ENCODE data around the gene CYB5D1.
"Not testable (repeated sequence)": the region's sequence is repeated elsewhere in the genome, so short reads cannot be mapped to it uniquely, and the experiment has no call there.

CYB5D1 gene

DNA sequence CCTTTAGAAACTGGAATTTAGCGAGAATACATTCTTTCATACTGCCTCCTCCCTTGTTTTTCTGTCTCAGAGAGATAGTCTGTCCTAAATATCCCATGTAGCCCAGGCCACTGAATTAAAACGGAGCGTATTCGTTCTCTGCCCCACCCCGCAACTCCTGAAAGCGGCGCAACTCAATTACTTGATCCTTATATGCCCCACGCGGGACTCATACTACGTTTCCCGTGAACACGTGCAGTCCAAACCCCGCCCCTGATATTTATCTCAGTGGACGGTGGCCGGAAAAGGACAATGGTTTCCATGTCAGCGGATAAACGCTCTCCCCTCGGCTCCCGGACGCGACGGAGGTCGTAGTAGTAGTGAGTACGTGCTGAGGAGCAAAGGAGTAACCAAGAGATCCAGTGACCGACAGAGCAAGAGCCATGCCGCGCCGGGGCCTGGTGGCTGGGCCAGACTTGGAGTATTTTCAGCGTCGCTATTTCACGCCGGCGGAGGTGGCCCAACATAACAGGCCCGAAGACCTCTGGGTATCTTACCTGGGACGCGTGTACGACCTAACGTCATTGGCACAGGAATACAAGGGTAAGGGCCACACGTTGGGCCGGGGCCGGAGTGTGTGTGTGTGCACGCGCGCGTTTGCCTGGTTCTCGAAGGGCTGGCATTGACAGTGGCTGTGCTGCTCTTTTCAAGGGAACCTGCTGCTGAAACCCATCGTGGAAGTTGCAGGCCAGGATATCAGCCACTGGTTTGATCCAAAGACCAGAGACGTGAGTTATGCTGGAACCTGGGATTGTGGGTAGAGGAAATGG is at the start of gene CYB5D1:
Gene CYB5D1 (plus strand): TSS at position 291 of the 809 bp plus-strand sequence. CDS start 132 bp downstream, at position 423.
- DNase-seq, result peak; percentile 88

DNA sequence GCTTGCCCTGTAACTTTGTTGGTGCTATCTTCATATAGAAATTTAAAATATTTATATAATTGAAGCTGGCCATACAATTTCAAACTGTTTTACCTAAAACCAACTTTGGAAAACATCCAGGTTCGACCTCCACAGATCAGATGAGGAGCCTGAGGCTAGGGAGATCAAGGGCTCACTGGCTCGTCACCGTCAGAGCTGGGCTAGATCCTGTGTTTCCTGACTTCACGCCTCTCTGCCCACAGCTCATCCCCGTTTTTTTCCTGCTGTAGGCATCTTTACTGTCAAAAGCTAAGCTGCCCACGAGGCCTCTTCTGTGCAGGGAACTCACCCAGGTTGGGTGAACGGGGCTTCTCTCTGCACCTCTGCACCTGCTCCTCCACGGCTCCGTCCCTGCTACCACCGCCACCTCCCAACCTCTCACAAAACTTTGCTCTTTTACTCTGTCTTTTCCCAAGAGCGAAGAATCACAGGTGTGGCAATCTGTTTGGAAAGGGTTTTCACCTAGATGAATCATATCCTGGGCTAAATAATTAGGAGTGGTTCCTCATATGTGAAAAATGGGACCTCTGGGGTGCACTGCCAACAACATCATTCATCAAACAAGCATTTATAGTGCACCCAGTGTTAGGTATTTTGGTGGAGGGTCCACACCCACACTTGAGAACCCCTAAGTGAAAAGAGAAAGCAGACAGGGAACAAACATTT is 48.6 kb upstream of the CYB5D1 start:
- no peak for DNase-seq

- not testable (repeated sequence) for DNase-seq
Measured at GRCh38 chr17:7809791-7810343, 47.9 kb upstream of the CYB5D1 start.

GRCh38 chr17:7811251-7811650 is 46.6 kb upstream of the CYB5D1 start:
- DNase-seq, result no peak

DNA sequence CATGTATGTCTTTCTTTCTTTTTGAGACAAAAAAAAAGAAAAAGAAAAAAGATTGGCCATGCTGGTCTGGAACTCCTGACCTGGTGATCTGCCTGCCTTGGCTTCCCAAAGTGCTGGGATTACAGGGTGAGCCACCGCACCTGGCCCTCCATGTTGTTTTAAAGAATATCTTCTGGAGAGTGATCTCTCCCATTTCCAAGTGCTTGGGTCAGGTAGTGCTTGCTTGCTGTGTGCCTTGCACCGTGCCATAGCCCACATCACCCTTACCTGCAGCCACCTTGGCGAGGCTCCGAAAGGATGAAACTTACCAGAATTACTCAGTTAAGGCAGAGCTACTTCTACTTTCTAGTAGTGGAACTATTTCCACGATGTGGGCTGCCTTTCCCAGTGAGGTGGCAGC is 42.8 kb upstream of the CYB5D1 start:
- no peak for DNase-seq

DNA sequence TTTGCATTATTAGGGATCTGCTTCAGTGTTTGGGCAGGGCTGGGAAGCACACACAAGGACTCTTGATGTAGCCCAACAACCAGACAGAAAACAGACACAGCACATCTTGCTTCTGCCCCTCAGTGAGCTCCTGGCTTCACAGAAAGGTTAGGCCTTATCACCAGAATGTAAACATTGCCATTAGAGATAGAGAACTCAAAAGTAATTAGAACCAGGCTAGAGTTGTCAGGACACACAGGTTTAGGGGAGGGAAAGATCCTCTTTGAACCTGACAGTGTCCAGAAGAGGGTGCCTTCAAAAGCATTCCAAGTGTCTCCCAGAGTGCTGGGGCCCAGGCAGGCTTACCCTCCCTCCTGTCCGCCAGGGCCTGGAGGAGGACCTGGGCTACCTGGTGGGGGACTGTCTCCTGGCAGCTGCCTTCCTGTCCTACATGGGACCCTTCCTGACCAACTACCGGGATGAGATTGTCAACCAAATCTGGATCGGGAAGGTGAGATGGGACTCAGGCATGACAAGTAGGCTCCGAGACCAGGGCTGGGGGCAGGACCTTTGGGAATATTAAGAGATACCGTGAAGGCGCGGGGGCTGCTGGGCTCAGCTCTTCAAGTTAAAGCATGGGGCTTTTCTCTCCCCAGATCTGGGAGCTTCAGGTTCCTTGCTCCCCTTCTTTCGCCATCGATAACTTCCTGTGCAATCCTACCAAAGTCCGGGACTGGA is 40.7 kb upstream of the CYB5D1 start:
- DNase-seq, result no peak

- DNase-seq, result no peak
Measured at GRCh38 chr17:7817643-7817964, 40.2 kb upstream of the CYB5D1 start.

DNA sequence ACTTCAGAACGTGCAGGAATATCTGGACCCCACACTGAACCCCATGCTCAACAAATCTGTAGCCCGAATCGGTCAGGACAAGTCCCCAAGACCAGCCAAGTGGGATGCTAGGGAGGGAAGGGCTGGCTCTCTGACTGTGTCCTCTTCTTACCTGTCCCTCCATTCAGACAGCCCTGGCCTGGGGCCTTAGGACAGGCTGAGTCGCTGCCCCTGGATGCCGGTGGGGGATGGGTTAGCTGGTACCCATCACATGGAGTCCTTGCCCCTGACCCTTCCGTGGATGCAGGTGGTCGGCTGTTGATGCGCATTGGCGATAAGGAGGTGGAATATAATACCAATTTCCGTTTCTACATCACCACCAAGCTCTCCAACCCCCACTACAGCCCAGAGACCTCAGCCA is 39.8 kb upstream of the CYB5D1 start:
- DNase-seq, result no peak

DNA sequence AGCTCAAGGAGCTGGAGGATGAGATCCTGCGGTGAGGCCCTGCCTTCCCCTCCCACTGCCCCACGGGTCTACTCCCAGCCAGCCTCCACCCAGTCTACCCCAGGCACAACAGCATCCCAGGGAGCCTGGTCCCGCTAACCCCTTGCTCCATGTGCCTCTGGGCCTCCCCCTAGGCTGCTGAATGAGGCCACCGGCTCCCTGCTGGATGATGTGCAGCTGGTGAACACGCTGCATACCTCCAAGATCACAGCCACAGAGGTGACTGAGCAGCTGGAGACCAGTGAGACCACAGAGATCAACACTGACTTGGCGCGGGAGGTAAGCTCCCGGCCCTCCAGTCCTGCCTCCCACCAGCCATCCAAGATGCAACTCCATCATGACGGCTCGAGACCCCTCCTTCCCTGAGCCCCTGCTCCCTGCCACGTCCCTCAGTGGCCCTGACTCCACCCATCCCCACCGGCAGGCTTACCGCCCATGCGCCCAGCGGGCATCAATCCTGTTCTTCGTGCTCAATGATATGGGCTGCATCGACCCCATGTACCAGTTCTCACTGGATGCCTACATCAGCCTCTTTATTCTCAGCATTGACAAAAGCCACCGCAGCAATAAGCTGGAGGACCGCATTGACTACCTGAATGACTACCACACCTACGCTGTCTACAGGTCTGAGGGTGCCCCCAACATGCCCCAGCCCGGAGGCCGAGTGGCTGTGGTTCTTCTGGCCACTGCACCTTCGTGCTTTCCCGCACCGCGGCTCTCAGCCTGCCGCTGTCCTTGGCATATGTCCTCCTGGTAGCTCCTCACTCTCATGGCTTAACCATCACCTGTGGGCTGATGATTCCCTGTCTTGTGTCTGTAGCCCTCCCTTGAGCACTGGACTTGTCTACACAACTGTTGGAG is 38.8 kb upstream of the CYB5D1 start:
- DNase-seq, result no peak

DNA sequence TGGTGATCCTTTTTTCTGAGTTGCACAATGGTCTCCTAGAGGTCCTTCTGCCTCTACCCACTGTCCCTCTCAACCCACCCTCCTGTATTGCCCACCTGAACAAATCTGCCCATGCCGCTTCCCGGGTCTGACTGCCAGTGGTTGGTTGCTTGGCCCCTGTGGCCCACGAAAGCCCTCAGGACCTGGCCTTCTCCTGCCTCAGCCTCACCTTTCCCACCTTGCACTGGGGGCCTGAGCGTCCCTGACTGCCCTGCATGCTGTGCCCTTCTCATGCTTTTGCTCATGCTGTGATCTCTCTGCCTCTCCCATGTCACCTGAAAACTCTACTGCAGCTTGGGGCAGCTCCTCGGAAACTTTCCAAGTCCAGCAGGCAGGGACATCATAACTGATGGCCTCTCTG is 37.6 kb upstream of the CYB5D1 start:
- DNase-seq, result no peak

DNA sequence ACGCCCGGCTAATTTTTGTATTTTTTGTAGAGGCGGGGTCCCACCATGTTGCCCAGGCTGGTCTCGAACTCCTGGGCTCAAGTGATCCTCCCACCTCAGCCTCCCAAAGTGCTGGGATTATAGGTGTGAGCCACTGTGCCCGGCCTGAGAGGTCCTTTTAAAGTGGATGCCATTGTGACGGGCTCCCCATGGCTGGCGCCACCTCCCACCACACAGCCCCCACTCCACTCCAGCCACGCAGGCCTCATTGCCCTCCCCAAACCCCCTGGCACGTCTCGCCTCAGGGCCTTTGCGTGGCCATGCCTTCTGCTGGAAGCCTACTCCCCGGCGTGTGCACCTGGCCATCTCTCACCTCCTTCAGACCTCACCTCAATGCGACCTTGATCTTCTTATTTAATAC is 35.7 kb upstream of the CYB5D1 start:
- DNase-seq, result no peak

- DNase-seq, result no peak
Measured at GRCh38 chr17:7823581-7824001, 34.2 kb upstream of the CYB5D1 start.

DNA sequence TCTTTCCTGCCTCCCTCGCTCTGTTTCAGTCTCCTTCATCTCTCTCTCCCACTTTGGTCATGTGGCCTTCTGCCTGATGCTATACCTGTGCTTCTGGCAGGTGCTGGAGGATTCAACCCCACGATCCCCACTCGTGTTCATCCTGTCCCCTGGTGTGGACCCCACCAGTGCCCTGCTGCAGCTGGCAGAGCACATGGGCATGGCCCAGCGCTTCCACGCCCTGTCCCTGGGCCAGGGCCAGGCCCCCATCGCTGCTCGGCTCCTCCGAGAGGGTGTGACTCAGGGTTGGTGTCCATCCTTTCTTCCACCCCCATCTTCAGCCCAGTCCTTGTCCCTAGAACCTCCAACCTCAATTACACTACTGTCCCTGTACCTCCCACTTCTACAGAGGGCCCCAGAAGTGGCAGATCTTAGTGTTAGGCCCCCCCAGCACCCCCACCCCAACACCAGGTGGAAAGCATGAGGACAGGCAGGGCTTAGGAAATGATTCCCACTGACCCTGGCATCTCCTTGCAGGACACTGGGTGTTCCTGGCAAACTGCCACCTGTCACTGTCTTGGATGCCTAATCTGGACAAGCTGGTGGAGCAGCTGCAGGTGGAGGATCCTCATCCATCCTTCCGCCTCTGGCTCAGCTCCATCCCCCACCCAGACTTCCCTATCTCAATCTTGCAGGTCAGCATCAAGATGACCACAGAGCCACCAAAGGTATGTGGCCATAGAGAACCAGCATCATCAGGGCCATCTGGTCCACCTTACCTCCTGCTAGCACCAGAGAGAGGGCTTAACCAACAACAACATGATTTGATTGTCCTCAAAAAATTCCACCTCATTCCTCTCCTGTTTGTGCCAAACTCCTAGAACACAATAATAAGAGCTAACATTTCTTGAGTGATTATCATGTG is 33.5 kb upstream of the CYB5D1 start:
- no peak for DNase-seq

- DNase-seq, result peak; percentile 49
Measured at GRCh38 chr17:7825206-7825990, 32.4 kb upstream of the CYB5D1 start.

- no peak for DNase-seq
Measured at GRCh38 chr17:7830616-7831015, 27.2 kb upstream of the CYB5D1 start.

GRCh38 chr17:7831233-7831632 is 26.6 kb upstream of the CYB5D1 start:
- no peak for DNase-seq

- no peak for DNase-seq
Measured at GRCh38 chr17:7832431-7832830, 25.4 kb upstream of the CYB5D1 start.

DNA sequence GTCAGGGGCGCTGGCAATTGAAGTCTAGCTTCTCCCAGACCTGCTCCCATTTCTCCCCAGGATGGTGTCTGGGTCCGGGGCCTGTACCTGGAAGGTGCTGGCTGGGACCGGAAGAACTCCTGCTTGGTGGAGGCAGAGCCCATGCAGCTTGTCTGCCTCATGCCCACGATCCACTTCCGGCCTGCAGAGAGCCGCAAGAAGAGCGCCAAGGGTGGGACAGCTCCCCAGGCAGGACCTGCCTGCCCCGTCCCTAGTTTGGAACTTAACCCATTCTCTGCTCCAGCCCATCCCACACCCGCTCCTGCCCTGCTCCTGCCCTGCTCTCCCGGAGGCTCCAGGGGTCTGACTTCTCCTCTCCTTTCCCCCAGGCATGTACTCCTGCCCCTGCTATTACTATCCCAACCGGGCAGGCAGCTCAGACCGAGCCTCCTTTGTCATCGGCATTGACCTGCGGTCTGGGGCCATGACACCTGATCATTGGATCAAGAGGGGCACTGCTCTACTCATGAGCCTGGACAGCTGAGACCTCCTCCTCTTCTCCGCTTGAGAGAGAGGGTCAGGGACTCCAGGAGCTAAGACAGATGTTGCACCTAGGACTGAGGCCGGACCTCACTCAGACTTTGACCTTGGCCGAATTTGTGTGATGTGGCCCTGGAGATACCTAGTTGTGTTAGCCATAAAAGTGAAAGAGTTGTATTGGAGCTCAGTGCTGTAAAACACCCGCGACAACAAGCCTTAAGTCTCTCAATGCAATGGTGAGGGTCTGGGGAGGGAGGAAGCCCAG is 24.6 kb upstream of the CYB5D1 start:
- no peak for DNase-seq

DNA sequence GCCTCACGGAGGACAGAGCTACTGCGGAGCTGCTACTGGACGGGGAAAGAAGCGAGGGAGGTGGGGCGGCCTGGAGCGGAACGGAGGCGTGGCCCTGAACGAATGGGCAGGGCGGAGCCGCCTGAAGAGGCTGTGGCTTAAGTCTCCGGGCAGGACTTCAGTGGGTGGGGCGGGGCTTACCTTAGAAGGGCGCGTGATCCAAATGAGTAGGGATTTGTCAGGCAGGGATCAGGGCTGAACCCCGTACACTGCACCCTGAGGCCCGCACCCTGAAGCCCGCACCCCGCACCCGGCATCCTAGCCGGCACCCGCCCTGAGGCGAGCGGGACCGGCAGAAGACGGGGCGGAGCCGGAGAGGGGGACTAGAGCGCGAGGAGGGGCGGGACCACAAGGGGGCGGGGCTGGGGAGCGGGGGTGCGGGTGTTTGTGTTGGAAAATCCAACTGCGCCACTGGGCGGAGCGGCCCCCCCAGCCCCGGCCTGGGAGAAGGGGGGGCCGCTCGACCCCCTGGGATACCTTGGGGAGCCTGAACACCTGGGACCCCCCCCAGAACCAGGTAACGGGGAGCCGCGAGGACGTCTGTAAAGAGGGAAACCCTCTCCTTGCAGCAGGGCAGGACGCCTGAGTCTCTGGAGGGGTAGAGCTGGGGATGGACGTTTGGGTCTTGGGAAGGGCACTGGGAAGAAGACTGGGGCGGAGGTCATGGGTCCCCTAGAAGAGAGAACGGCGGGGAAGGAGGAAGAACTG is 23.8 kb upstream of the CYB5D1 start, which contains the start of gene KDM6B:
Gene KDM6B (plus strand): TSS at position 423 of the 747 bp plus-strand sequence. CDS start 11,338 bp downstream, outside the sequence.
- DNase-seq, result peak; percentile 96
